HG03097 (cell line): ENCODE results near the gene PNMA8A.

Source experiments
- ATAC-seq: cut with Tn5 transposase; IDR thresholded peaks from one replicate; pipeline ENCODE4 v1.9.1; 2021; ENCODE audit not compliant: unreplicated experiment, low FRiP score

Gene PNMA8A

DNA sequence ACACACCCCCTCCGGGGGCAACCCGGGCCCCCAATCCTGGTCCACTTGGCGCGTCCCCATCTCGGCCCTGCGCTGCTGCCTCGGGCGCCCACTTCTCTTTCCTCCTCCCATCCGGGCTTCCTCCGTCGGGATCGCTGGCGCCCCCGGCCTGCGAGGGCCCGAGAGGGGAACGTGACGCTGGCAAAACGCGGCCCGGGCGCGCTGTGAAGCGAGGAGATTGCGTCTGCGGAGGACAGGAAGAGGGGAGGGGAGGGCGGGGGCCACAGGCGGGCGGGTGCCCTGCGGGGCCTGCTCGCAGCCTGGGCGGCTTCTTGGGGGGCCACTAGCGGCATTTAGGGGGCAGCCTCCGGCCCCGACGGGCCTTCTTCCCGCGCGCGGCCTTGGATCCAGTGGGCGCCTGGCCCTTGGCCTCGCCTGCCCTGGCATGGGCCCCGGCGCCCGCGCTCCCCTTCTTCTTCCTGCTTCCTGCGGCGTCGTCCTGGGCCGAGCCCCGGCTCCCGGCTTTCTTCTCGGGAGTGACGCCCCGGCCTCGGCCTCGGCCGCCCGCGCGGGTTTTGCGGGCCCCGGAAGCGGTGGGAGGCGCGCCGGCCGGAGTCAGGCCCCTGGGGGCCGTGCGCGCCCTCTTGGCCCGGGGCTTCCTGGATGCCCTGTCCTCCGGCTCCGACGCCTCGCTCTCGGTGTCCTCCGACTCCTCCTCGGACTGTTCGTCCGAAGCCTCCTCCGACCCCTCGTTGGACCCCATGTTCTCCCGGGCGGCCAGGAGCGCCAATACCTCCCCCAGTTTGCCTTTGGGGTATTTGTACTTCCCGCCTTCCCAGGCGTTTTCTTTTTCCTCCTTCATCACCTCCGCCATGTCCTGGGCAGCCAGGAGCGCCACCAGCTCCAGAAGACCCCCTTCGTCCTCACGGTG is 22.1 kb upstream of the PNMA8A start:
- ATAC-seq: no peak

DNA sequence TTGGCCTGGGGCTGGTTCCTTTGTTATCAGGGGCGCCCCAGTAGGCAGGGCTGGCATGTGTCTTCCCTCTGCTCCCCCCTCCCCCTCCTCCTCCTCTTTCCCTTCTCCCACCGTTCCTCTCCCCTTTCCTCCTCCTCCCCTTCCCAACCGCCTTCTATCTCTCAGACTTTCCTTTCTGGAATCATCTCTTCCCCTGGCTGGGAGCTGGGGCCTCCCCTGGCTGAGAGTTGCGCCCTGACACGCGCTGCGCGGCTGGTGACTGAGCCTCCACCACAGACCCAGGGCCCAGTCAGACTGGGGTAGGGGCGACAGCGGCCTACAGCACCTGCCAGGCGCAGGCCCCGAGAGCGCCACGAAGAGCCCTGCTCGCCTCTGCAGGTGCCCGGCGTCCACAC is 21.5 kb upstream of the PNMA8A start:
- no peak for ATAC-seq

DNA sequence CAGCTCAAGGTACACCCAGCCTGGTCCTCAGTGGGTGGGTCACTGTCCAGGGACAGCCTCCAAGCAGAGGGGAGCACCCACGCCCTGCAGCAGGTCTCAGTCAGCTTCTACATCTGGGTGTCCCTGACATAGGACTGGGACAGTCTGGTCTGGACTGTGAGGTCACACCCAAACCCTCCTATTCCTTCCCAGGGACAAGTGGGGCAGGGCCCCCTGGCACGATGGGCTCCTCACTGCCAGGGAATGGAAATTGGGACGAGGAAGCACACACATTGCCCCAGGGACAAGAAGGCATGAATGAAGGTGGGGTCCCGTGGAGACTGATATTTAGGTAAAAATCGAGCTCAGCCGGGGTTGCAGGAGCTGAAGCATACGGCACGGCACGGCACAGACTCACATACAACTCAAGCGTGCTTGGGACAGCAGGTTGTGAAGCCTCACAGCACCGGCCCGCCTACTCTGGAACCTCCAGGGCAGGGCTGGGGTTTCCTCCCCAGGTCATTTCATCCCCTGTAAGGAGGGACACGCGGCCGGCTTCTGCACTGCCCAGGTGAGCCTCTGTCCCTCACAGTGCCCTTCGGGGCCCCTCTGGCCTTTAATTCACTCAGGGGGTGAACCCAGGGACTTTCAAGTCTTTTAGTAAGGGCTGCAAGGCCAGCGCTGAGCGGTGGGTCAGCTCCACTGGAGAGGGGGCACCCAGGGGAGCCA is 20.8 kb upstream of the PNMA8A start:
- no peak for ATAC-seq

DNA sequence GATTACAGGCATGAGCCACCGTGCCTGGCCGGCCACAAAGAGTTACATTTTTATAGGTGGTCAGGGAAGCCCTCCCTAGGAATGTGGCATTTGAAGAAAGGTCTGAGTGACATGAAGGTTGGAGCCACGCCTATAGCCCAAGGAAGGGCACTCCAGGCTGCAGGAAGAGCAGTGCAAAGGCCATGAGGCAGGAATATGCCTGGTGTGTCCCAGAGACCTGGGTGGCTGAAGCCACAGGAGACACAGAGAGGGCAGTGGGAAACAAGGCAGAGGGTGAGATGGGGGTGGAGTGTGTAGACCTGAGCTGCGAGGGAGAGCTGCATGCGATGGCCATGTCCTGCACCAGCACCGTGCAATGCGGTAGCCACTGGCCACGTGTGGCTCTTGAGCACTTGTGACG is 19.4 kb upstream of the PNMA8A start:
- ATAC-seq: no peak

DNA sequence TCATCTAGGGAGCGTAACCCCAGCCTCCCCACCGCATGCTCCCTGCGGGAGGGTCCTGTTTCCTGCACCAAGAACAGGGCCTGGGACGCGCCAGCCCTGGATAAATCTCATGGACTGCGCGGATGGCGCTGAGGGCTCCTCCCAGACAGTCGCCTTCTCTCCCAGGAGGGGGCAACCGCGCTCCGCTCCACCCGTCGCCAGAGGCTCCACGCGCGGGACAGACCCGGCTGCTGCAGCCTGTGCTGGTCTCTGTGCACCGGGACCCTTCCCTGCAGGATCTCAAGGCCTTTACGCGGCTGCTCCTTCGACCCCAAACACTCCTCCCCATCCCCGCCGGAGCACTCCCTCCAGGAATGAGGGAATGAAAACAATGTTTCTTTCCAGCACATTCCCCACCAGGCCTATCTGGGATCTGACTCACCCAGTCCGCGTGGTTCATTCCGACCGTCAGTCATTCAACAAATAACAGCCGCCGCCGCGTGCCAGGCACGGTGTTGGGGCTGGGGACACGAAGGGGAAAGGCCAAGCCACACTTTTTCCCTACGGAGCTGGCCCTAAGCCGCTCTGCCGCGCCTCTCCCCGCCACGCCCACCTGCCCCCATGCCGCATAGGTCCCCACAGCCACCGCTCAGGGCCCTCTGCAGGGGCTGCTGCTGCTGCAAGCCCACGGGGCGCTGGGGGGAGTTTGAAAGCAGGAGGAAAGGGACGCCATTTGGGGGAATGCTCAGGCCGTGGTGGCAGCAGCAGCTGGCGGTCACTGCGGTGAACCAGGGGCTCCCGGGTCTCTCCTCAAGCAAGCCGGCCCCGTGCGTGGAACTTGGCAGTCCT is 18.3 kb upstream of the PNMA8A start:
- no peak for ATAC-seq

DNA sequence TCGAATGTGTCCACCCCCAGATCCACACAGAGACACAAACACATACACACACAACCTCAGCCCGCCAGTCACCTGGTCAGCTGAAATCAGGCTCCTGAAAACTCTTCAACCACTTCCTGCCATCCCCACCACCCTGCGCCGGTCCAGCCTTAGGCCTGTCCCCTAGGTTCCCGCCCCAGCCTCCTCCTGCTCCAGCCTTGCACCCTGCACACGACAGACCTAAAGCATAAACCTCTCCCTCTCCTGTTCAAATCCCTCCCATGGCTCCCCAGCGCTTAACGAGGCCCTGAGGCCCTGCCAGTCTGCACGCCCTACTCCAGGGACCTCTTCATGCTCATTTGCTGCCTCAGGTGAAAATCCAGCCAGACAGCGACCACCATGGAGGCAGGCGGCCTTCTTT is 17.2 kb upstream of the PNMA8A start:
- no peak for ATAC-seq

DNA sequence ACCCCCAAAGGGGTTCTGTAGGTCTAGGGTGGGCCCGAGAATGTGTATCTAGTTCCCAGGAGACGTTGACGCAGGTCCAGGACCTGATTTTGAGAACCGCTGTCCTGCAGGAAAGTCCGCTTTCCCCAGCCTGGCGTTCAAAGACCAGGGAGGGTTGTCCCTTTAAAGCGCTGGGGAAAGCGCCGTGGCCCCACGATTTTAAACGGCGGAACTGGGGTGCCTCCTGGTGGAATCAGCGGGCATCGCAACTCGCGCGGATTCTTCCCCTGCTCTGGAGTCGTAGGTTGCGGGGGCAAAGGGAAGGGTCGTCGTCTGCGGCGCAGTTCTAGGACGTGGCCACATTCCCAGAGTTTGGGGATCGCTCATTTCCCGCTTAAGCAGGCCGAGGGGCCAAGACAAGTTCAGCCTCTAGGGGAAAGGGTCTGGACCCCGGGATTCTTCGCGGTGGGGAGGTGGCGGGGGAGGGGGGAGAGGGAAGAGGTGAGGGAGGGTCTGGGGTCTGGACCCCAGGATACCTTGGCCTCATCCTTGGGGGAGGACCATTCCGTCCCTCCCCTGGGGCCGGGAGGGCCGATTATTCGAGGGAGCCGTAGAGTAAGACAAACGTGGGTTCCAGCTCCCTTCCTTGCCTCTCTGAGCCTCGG is 16.6 kb upstream of the PNMA8A start:
- no peak for ATAC-seq

DNA sequence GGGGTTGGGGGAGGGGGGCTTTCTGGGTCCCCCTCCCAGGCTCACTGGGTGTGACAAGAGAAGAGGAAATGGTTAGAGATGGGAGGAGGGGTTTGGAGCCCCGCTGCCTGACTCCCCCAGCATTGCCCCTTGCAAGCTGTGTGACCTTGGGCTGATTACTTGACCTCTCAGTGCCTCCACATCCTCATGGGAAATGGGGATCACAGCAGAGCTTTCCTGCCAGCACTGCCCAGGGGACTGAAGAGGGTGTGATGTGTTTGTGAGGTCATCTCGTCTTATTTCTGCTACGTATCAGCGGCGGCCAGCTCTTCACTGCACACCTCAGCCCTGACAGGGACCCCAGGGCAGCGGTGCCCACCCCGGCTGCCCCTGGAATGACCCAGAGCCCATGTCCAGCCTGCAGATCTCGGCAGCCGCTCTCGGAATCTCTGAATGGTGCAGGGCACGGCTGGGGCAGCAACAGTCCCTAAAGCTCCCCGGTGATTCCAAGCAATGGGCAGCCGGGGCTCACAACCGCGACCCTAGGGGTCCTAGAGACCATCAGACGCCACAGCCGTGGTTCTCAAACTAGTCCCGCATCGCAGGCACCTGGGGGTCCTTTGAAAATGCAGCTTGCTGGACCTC is 15.9 kb upstream of the PNMA8A start:
- no peak for ATAC-seq

DNA sequence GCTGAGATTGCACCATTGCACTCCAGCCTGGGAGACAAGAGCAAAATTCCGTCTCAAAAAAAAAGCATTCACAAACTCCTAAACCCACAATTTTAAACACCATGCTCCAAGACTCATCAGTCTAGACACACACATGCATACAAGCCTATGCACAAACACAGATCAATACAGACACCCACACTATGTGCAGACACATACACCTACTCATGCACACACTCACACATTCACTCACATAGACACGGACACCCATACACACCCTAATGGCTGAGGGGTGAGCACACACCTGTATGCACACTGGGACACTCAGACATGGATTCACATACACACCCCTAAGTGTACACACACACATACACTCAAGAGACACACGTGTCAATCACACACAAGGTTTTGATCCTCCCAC is 15.0 kb upstream of the PNMA8A start:
- no peak for ATAC-seq

DNA sequence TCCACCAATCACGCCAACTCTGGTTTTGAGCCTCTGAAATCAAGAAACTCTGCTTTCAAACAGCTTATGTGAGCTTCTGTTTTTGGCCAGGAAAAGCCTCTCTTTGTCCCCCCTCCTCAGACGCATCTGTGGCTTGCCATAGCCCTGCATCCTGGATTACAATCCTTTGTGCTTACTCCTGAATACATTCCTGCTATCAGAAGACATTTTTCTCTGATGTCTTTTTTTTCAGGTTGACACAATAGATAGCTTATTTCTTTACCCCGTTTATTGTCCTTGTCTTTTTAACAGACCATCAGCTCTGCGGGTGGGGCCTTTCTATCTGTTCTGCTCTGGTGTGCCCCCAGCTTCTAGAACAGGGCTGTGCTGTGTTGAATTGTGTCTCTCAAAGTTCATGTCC is 13.3 kb upstream of the PNMA8A start:
- ATAC-seq: no peak

DNA sequence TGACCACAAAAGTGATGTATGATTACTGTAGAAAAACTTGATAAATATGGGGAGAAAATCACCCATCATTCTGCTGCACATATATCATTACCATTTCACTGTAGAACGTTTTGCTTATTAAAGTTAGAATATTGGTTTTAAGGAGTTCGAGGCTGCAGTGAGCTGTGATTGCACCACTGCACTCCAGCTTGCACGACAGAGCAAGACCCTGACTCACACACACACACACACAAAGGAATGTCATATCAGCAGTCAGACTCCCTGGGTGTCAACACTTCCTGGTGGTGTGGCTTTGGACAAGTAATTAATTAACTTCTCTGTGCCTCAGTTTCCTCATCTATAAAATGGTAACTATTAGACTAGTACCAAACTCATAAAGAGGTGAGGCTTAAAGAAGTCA is 11.3 kb upstream of the PNMA8A start:
- no peak for ATAC-seq

DNA sequence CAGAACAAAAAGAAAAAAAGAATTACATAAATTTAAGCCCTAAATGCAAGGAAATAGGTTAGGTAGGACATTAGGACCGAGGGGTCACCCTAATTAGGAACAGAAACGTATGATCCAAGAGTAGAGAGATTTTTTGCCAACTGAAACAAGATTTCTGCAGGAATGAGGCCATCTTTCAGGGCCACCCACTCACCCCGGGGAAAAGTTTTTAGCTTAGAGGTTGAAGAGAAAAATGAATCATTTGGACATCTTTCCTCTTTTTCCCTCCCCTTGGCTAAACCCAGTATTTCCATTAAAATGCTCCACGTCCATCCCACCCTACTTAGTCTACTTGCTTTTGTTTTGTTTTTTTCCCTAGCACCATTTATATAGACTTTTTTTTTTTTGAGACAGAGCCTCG is 10.6 kb upstream of the PNMA8A start:
- ATAC-seq: no peak

DNA sequence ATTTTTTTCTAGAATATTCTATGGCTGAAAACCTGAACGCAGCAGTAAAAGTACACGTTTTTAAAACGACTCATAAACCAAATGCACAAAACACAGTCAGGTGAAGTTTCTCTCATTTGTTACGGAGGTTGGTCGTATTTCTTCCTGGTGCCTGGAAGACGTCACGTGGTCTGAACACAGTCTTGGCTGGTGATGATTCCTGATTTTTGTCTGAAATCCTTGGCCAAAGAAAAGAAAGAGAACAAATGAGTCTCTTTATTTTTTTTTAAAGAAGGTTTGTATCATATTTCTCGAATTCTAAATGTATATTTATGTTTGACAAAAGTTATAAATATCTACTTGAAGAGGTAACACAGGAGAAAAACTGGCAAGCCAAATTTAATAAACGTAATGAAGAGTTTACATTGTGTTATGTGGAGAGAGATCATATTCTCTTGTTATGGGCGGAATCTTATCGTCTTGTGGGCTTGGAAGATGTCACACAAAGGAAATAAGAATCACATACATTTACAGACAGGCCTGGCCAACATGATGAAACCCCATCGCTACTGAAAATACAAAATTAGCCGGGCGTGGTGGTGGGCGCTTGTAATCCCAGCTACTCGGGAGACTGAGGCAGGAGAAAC is 10.0 kb upstream of the PNMA8A start:
- ATAC-seq: no peak

DNA sequence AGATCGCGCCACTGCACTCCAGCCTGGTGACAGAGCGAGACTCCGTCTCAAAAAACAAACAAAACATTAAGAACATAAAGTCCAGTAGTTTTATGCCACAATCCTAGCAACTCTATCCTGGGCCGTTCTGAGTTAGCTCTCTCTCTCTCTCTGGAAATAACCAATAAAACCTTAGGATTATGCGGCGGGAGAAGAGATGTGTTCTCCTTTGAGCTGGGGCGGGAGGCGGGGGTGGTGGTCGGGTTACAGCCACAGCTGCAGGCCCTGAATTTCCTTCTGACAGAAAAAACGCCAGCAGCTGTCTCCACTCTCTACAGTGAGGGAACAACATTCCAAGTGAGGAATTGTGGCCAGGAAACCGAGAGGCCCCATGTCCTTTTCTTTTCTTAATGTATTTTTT is 9.1 kb upstream of the PNMA8A start:
- no peak for ATAC-seq

DNA sequence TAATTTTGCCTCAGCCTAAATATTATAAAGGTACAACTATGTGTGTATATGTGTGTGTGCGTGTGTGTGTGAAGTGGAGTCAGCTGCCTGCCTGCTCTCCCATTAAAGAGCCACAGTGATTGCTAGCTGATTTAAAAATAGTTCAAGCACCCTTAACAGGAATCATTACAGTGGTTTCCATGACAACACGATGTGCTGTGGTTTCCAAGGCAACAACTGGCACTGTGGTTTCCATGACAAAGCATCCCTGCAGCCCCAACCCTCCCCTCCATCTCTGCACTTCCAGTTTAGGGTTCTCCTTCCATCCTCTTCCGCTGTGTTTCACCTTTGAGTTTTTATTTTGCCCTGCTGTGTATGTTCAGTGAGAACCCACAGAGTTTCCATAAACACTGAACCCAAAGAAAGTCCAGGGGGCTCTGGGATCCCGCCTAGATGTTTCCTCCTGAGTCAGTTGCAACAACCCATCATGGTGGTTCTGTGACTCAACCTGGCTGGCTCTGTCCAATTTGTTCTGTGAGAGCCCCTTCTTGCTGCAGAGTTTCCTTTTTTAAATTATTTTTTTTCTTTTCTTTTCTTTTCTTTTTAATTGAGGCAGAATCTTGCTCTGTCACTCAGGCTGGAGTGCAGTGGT is 7.1 kb upstream of the PNMA8A start:
- no peak for ATAC-seq

DNA sequence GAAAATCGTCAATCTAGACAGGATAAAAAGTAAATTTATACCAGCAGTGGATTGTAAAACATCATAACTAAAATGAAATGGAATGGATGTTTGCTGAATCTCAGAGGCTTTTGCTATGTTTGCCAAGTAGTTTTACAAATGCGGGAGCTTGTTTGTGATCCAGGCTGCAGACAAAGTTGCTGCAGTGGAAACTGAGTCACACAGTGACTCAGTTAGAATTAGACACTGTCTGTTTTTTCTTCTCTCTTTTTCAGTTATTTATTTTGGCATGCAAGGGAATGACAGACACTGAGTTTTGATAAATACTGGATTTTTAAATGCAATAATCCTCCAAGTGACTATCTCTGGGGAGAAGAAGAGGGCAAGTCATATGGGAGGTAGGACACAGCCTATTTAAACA is 4.6 kb upstream of the PNMA8A start:
- no peak for ATAC-seq

DNA sequence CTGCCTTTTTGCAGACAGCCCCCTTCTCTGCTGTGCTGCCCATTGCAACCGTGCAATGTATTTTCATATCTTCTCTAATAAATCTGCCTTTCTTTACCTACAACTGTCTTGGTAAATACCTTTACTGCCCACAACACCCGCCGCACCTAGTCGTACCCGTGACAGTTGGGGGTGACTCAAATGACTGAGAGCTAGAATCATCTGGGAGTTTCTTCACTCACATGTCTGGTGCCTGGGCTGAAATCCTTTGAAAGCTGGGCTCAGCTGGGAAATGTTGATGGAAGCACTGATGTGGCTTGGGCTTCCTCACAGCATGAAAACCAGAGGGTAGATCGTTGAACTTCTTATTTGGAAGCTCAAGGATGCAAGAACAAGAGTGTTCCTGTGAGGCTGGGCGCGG is 2.8 kb upstream of the PNMA8A start:
- ATAC-seq: no peak

DNA sequence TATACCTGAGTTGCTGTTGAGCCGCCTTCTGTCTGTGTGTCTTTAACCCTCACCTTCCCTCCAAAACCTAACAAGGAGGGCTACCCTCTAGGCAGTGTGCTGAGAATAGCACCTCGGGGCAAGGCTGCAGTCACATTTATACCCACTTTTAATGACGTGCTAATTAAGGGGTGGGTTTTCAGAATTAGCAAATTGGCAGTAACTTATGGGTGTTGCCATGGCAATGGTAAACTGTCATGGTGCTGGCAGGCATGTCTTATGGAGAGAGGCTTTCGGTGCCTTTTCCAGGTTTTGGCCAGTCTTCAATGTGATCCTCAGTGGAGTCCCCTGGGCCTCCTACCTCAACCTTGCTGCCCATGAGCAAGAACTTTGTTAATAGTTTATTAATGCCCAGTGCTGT is 1.2 kb upstream of the PNMA8A start:
- no peak for ATAC-seq

DNA sequence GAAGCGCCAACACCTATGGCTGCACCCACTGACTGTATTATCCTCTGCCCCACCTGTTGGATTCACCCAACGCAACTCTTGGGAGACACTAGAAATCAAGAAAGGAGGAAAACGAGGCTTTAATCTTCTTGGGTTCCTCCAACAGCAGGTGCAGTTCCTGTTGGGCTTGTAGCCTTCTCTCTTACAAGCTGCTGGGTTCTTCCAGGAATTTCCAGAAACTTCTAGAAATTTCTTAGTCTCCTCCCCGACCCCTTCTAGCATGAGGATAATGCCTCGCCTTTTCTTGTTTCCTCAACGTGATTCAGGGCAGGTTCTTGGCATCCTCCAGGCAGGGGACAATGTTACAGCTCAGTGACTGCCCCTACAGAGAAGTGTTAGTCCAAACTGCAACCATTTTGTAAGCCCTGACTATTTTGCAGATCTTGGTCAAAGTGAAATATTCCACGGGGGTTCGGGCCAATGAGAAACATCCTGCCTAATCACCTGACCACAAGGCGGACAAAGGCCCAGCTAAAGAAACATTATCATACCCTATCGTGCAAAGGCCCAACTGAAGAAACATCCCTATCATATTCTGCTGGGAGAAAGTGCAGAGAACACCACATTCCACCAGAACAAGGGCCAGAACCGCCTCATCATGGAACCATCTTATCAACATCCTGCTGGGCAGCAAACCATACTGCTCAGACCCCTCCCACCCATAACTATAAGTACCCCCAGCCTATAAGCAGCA is 614 bp upstream of the PNMA8A start:
- ATAC-seq: no peak
